ENCODE measurements around the gene PCK1. TPM values are rescaled to one million over a fixed set of nuclear protein-coding genes. Genes with fewer than 3 reads are reported as not detected.

Gene PCK1
- total and polyA plus RNA-seq, 2 experiments from 2014 or later: not detected

- Histone ChIP-seq H3F3A (replicated peaks; ENCODE audit: low read depth) (no peaks in the 10 kb centered on the region), H3K27ac (ENCODE audit: low read depth) (no peak overlapping the region), H3K79me2 (replicated peaks; ENCODE audit: insufficient read depth) (no peaks in the 10 kb centered on the region), H3K27me3 (ENCODE audit: insufficient read depth) (no peaks in the 10 kb centered on the region), H3K9me2 (ENCODE audit: insufficient read depth) (no peaks in the 10 kb centered on the region), H4K20me1 (replicated peaks; ENCODE audit: insufficient read depth) (no peaks in the 10 kb centered on the region), H3K4me3 (no peak overlapping the region), H3K4me2 (peak overlapping the region; percentile 14), H3K4me1 (ENCODE audit: insufficient read depth) (peaks cover 14% of the 10 kb centered on the region), H2AFZ (0 out of 2 replicates have a peak overlapping the region, but pooled peaks have one; percentile 31), H3K36me3 (ENCODE audit: insufficient read depth) (no peaks in the 10 kb centered on the region)
- Mint-ChIP-seq H3K9me3 (no peaks in the 10 kb centered on the region), H3K36me3 (ENCODE audit: low read depth) (no peaks in the 10 kb centered on the region), H3K4me1 (peaks cover 20% of the 10 kb centered on the region), H3K27me3 (ENCODE audit: insufficient read depth, low read depth, poor library complexity) (peaks cover 5% of the 10 kb centered on the region), H3K27ac (no peak overlapping the region), H3K4me3 (no peak overlapping the region)
- TF ChIP-seq JUNB (IDR thresholded peaks at IDR 0.05; ENCODE audit: unreplicated experiment) (no peak), NANOG (IDR thresholded peaks at IDR 0.05; ENCODE audit: borderline replicate concordance) (no peak), CREB1 (CRISPR knock-in tag; IDR thresholded peaks at IDR 0.05; ENCODE audit: low read depth) (no peak), CTCF (conservative IDR thresholded peaks at IDR 0.05; ENCODE audit: low read depth in 2 of 2) (no peak), REST (IDR thresholded peaks at IDR 0.05; ENCODE audit: unreplicated experiment) (no peak)
- DNase-seq (ENCODE audit: low spot score): no peak
- ATAC-seq: no peak
Observed at GRCh38 chr20:57522380-57523140, 38.4 kb upstream of the PCK1 start.

DNA sequence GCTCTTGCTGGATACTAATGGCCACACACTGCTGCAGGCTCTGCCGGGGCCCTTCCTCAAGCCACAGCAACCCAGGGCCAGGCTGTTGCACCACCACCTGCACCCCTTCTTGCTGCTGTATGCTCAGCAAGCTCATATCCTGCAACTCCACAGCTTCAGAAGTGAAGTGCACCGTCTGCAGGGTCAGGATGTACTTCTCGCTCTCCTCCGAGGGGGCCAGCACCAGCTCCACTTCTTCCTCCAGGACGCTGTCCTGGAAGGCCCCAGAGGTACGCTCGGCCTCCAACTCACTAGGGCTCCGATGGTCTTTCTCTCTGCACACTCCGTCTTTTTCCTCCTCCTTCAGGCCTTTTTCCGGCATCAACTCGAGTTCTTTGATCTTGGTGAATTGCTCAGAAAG, 37.1 kb upstream of the PCK1 start:
- no peak; the same call in 1 of the 3 replicates for ATAC-seq
- Histone ChIP-seq H2AFZ (peak overlapping the region; percentile 83), H3K9me2 (ENCODE audit: insufficient read depth) (no peaks in the 10 kb centered on the region), H3K4me2 (no peak overlapping the region; the same call in 1 of the 2 replicates), H3K4me1 (ENCODE audit: insufficient read depth) (peaks cover 14% of the 10 kb centered on the region), H3K36me3 (ENCODE audit: insufficient read depth) (no peaks in the 10 kb centered on the region), H3F3A (replicated peaks; ENCODE audit: low read depth) (no peaks in the 10 kb centered on the region), H3K27me3 (ENCODE audit: insufficient read depth) (no peaks in the 10 kb centered on the region), H3K4me3 (no peak overlapping the region), H3K79me2 (replicated peaks; ENCODE audit: insufficient read depth) (no peaks in the 10 kb centered on the region), H4K20me1 (replicated peaks; ENCODE audit: insufficient read depth) (no peaks in the 10 kb centered on the region), H3K27ac (ENCODE audit: low read depth) (no peak overlapping the region)
- H3K36me3 Mint-ChIP-seq (ENCODE audit: low read depth): no peaks in the 10 kb centered on the region
- H3K27ac Mint-ChIP-seq: no peak overlapping the region
- H3K4me1 Mint-ChIP-seq: peaks cover 20% of the 10 kb centered on the region
- no peaks in the 10 kb centered on the region for H3K9me3 Mint-ChIP-seq
- TF ChIP-seq EZH2phosphoT487 (IDR thresholded peaks at IDR 0.05; ENCODE audit: unreplicated experiment): no peak
- no peak for TF ChIP-seq ZNF114 (CRISPR knock-in tag; IDR thresholded peaks at IDR 0.05)
- no peak for TF ChIP-seq EZH2 (IDR thresholded peaks at IDR 0.05; ENCODE audit: low read depth, unreplicated experiment)
- H3K27me3 Mint-ChIP-seq (ENCODE audit: insufficient read depth, low read depth, poor library complexity): peaks cover 3% of the 10 kb centered on the region
- DNase-seq (ENCODE audit: low spot score): no peak
- no peak overlapping the region for H3K4me3 Mint-ChIP-seq
